MM.1S (cell line): ENCODE data around the gene SPATA12.

Source experiments
- DNase-seq: peaks from one replicate; pipeline ENCODE4 v3.0.0-alpha.2; 2015
- H2AFZ ChIP-seq: fragments of 300-600 bp; sonication (generic); 2 replicates; pipeline ENCODE4 v1.6.0; 2016; ENCODE audit warnings: antibody characterized with exemption, low read length
- H3F3A ChIP-seq: fragments of 300-600 bp; sonication (generic); 2 replicates; pipeline ENCODE4 v1.6.1; 2016; ENCODE audit warnings: mild to moderate bottlenecking, antibody characterized with exemption, low read length, moderate library complexity, mixed read lengths; ENCODE audit not compliant: insufficient read depth
- H3K27ac ChIP-seq: fragments of 300-600 bp; sonication (generic); 2 replicates; pipeline ENCODE4 v1.5.1; 2016; ENCODE audit warnings: mild to moderate bottlenecking, low read length
- H3K27me3 ChIP-seq: fragments of 300-600 bp; sonication (generic); replicated peaks from 2 replicates; pipeline ENCODE4 v1.6.0; 2016; ENCODE audit warnings: low read length; ENCODE audit not compliant: insufficient read depth
- H3K36me3 ChIP-seq: fragments of 300-600 bp; sonication (generic); replicated peaks from 2 replicates; pipeline ENCODE4 v1.6.1; 2016; ENCODE audit warnings: mild to moderate bottlenecking, low read length, mixed read lengths; ENCODE audit not compliant: insufficient read depth
- H3K4me1 ChIP-seq: fragments of 300-600 bp; sonication (generic); 2 replicates; pipeline ENCODE4 v1.6.1; 2016; ENCODE audit warnings: low read length, mixed read lengths
- H3K4me2 ChIP-seq: fragments of 300-600 bp; sonication (generic); 2 replicates; pipeline ENCODE4 v1.6.0; 2016; ENCODE audit warnings: low read depth, low read length
- H3K4me3 ChIP-seq: fragments of 300-600 bp; sonication (generic); 2 replicates; pipeline ENCODE4 v1.5.1; 2016; ENCODE audit warnings: low read length, mixed read lengths
- H3K79me2 ChIP-seq: fragments of 300-600 bp; sonication (generic); 2 replicates; pipeline ENCODE4 v1.6.1; 2016; ENCODE audit warnings: mixed run types, low read length, mixed read lengths
- H3K9ac ChIP-seq: fragments of 300-600 bp; sonication (generic); 2 replicates; pipeline ENCODE4 v1.6.1; 2016; ENCODE audit warnings: low read length, mixed read lengths
- H3K9me2 ChIP-seq: fragments of 300-600 bp; sonication (generic); replicated peaks from 2 replicates; pipeline ENCODE4 v1.6.1; 2016; ENCODE audit warnings: mild to moderate bottlenecking, low read length, mixed read lengths; ENCODE audit not compliant: insufficient read depth
- H3K9me3 ChIP-seq: fragments of 300-600 bp; sonication (generic); replicated peaks from 2 replicates; pipeline ENCODE4 v1.6.1; 2016; ENCODE audit warnings: mild to moderate bottlenecking, low read length, mixed read lengths; ENCODE audit not compliant: insufficient read depth
- H4K20me1 ChIP-seq: fragments of 300-600 bp; sonication (generic); 2 replicates; pipeline ENCODE4 v1.6.1; 2016; ENCODE audit warnings: mild to moderate bottlenecking, low read length, moderate library complexity, mixed read lengths; ENCODE audit not compliant: insufficient read depth
- CTCF ChIP-seq: fragments of 300-600 bp; sonication (generic); IDR thresholded peaks from 2 replicates; pipeline ENCODE4 v1.5.1; 2016; ENCODE audit warnings: antibody characterized with exemption, low read length, mixed read lengths
- EZH2 ChIP-seq: fragments of 300-600 bp; sonication (generic); optimal IDR thresholded peaks from 2 replicates; pipeline ENCODE3; 2017; ENCODE audit warnings: low read depth, mild to moderate bottlenecking, antibody characterized with exemption, low read length, mixed read lengths
- EZH2phosphoT487 ChIP-seq: fragments of 300-600 bp; sonication (generic); IDR thresholded peaks from 2 replicates; pipeline ENCODE4 v1.6.1; 2018; ENCODE audit warnings: antibody characterized with exemption, low read length

SPATA12 gene

DNA sequence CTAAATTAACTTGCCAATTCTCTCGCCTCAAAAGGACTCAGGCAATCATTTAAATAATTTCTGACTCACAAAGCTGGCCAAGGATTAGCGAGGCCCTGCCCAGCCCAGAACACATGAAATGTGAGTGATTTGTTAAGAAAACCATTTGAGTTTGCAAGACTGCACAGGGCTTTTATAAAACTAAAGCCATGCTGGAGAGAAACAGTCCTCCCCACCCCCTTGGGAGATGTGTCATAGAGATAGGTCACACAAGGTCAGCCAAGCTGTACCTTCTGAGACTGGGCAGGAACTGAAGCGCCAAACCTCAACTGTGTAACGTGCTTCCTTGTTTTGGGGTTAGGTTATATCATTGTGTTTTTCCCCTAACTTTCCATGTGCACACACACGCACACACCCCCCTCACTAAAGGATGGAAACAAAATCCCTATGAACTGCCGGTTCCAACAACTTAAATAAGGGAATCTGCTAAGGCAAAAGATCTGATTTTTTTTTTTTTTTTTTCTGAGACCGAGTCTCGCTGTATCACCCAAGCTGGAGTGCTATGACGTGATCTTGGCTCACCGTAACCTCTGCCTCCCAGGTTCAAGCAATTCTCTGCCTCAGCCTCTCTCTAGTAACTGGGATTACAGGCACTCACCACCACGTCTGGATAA, 8.1 kb downstream of the SPATA12 start:
- Histone ChIP-seq H3K27ac (no peak overlapping the region), H3K36me3 (no peaks in the 10 kb centered on the region), H3K9me3 (no peaks in the 10 kb centered on the region), H3K4me1 (no peaks in the 10 kb centered on the region), H3K4me2 (no peak overlapping the region), H3K79me2 (no peaks in the 10 kb centered on the region), H3K9me2 (no peaks in the 10 kb centered on the region), H3F3A (no peaks in the 10 kb centered on the region), H3K9ac (no peak overlapping the region), H3K4me3 (no peak overlapping the region), H3K27me3 (no peaks in the 10 kb centered on the region), H4K20me1 (no peaks in the 10 kb centered on the region), H2AFZ (no peak overlapping the region)
- no peak for DNase-seq
- TF ChIP-seq EZH2 (no peak), CTCF (no peak), EZH2phosphoT487 (no peak)

GRCh38 chr3:57069503-57069902, 9.0 kb downstream of the SPATA12 start:
- no peaks in the 10 kb centered on the region for H3F3A ChIP-seq
- H3K9me3 ChIP-seq, result no peaks in the 10 kb centered on the region
- H3K4me2 ChIP-seq, result no peak overlapping the region
- H3K27me3 ChIP-seq, result no peaks in the 10 kb centered on the region
- no peak overlapping the region for H3K9ac ChIP-seq
- TF ChIP-seq EZH2phosphoT487, result no peak
- no peak for TF ChIP-seq CTCF
- no peak for TF ChIP-seq EZH2
- H3K36me3 ChIP-seq, result no peaks in the 10 kb centered on the region
- no peaks in the 10 kb centered on the region for H3K79me2 ChIP-seq
- DNase-seq, result no peak
- no peak overlapping the region for H2AFZ ChIP-seq
- no peak overlapping the region for H3K27ac ChIP-seq
- no peak overlapping the region for H3K4me3 ChIP-seq
- H3K9me2 ChIP-seq, result no peaks in the 10 kb centered on the region
- H3K4me1 ChIP-seq, result no peaks in the 10 kb centered on the region
- no peaks in the 10 kb centered on the region for H4K20me1 ChIP-seq

DNA sequence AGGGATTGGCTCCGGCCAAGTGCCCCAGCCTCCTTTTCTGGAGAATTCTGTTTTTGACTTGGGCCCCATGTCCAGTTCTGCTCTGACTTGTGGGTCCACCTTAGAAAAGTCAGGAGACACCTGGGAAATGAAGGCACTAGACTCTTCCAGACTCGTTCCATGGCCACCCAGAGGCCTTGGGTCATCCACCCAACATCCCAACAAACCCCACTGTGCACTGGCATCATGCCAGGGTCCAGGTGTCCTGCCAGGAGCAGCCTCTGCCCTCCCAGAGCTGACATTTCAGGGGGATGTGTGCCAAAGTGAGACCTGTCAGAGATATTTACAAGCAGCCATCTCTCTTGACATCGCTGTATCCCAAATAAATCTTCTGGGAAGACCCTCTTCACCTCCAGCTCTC, 13.2 kb downstream of the SPATA12 start:
- no peak overlapping the region for H3K9ac ChIP-seq
- H4K20me1 ChIP-seq, result no peaks in the 10 kb centered on the region
- no peaks in the 10 kb centered on the region for H3K36me3 ChIP-seq
- no peak overlapping the region for H3K27ac ChIP-seq
- no peak for DNase-seq
- peaks cover 13% of the 10 kb centered on the region for H3K27me3 ChIP-seq
- H3K4me1 ChIP-seq, result no peaks in the 10 kb centered on the region
- H3K4me3 ChIP-seq, result no peak overlapping the region
- no peak for TF ChIP-seq EZH2phosphoT487
- TF ChIP-seq CTCF, result no peak
- TF ChIP-seq EZH2, result no peak
- no peaks in the 10 kb centered on the region for H3K9me3 ChIP-seq
- H3F3A ChIP-seq, result no peaks in the 10 kb centered on the region
- H2AFZ ChIP-seq, result no peak overlapping the region
- no peaks in the 10 kb centered on the region for H3K9me2 ChIP-seq
- H3K4me2 ChIP-seq, result no peak overlapping the region
- no peaks in the 10 kb centered on the region for H3K79me2 ChIP-seq
